Measurements from ENCODE around the gene BUD13.
"Not testable (repeated sequence)": the region's sequence is repeated elsewhere in the genome, so short reads cannot be mapped to it uniquely, and the experiment has no call there.

BUD13 gene

GRCh38 chr11:116756044-116756443 is 16.7 kb downstream of the BUD13 start:
- DNase-seq = not testable (repeated sequence)

- no peak for DNase-seq
Observed at GRCh38 chr11:116750070-116750718, 22.6 kb downstream of the BUD13 start.

GRCh38 chr11:116742104-116742503 is 30.7 kb downstream of the BUD13 start:
- no peak for DNase-seq

GRCh38 chr11:116740741-116741140 is 32.0 kb downstream of the BUD13 start:
- no peak for DNase-seq

GRCh38 chr11:116738975-116739374 is 33.8 kb downstream of the BUD13 start:
- no peak for DNase-seq

- no peak for DNase-seq
Observed at GRCh38 chr11:116736763-116737162, 36.0 kb downstream of the BUD13 start.

- no peak for DNase-seq
Observed at GRCh38 chr11:116733969-116734508, 38.7 kb downstream of the BUD13 start.

- DNase-seq = no peak
Observed at GRCh38 chr11:116733043-116733755, 39.6 kb downstream of the BUD13 start.

GRCh38 chr11:116732271-116733042 is 40.3 kb downstream of the BUD13 start:
- DNase-seq = peak; percentile 29 to 51 (median 35)

GRCh38 chr11:116731821-116732220 is 41.0 kb downstream of the BUD13 start:
- DNase-seq = no peak

GRCh38 chr11:116731097-116731761 is 41.6 kb downstream of the BUD13 start:
- no peak for DNase-seq

GRCh38 chr11:116730601-116731000 is 42.2 kb downstream of the BUD13 start:
- no peak for DNase-seq

- DNase-seq = no peak
Observed at GRCh38 chr11:116730241-116730561, 42.6 kb downstream of the BUD13 start.

GRCh38 chr11:116729501-116730240 is 43.1 kb downstream of the BUD13 start:
- DNase-seq = no peak

- DNase-seq = no peak
Observed at GRCh38 chr11:116727990-116728389, 44.8 kb downstream of the BUD13 start.

- DNase-seq = no peak
Observed at GRCh38 chr11:116725434-116726221, 47.2 kb downstream of the BUD13 start.

GRCh38 chr11:116724813-116725212 is 48.0 kb downstream of the BUD13 start:
- DNase-seq = no peak

GRCh38 chr11:116723511-116723910 is 49.3 kb downstream of the BUD13 start:
- no peak for DNase-seq

- no peak for DNase-seq
Observed at GRCh38 chr11:116721988-116722387, 50.8 kb downstream of the BUD13 start.

- no peak for DNase-seq
Observed at GRCh38 chr11:116720895-116721294, 51.9 kb downstream of the BUD13 start.

- DNase-seq = no peak
Observed at GRCh38 chr11:116718955-116719501, 53.8 kb downstream of the BUD13 start.
